NCI-H1436 (cell line): Measurements from ENCODE around the gene CDH11.

ENCODE experiments used
- DNase-seq: peaks from one replicate; lab custom pipeline; 2025; lab: John Stamatoyannopoulos, UW

CDH11 gene

DNA sequence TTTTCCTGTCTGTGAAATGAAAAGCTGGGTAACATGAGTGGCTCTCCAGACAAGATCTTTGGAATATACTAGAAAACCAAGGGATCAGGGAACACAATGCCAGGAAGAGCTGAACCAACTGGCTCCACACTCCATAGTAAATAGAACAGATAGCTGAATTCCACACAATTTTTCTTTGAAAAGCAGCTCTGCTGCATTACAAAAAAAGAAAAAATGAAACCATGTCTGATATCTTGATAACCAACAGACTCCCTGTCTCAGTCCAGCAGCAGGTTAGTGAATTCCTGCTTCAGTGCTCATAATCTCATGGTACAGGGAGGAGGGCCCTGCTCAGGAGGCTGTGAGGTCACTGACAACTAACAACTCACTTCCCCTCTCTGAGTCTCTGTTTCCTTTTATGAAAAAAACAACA, 97.1 kb downstream of the CDH11 start:
- no peak for DNase-seq

GRCh38 chr16:65023802-65024201, 98.1 kb downstream of the CDH11 start:
- DNase-seq, result no peak

GRCh38 chr16:65021852-65022595, 99.8 kb downstream of the CDH11 start:
- DNase-seq, result no peak

GRCh38 chr16:65016754-65017153, 105.1 kb downstream of the CDH11 start:
- no peak for DNase-seq

GRCh38 chr16:65015599-65015998, 106.3 kb downstream of the CDH11 start:
- no peak for DNase-seq

GRCh38 chr16:65012357-65012756, 109.5 kb downstream of the CDH11 start:
- DNase-seq, result no peak

GRCh38 chr16:65010125-65010524, 111.7 kb downstream of the CDH11 start:
- DNase-seq, result no peak

GRCh38 chr16:65005696-65006095, 116.2 kb downstream of the CDH11 start:
- no peak for DNase-seq

DNA sequence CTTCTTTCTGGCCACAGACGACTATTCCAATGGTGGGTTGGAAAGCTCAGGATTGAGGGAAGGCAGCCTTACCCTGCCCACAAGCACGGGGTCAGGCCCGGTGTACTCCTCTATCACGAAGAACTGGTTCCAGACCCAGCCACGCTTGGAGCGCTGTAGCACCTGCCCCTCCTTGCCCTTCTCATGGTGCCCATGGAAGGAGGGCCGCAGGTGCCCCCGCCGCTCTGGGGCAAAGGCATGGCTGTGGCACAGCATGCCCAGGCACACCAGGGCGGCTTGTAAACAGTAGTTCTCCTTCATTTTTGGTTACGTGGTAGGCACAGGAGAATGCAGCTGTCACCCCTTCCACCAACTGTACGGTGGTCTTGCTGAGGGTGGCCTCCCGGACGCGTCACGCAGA, 117.3 kb downstream of the CDH11 start:
- no peak for DNase-seq

- no peak for DNase-seq
Measured at GRCh38 chr16:65003621-65004020, 118.2 kb downstream of the CDH11 start.

GRCh38 chr16:65002265-65002664, 119.6 kb downstream of the CDH11 start:
- DNase-seq, result no peak

DNA sequence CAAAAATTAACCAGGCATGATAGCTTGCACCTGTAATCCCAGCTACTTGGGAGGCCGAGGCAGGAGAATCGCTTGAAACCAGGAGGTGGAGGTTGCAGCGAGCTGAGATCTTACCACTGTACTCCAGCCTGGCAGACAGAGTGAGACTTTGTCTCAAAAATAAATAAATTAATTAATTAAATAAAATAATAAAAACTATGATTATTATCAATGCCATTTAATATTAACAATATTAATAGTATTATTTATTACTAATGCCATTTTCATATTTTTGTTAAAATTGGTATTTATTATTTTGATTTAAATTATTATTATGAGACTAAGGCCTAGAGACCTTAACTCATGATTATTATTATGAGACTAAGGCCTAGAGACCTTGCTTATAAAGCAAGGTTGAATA, 121.2 kb downstream of the CDH11 start:
- no peak for DNase-seq

DNA sequence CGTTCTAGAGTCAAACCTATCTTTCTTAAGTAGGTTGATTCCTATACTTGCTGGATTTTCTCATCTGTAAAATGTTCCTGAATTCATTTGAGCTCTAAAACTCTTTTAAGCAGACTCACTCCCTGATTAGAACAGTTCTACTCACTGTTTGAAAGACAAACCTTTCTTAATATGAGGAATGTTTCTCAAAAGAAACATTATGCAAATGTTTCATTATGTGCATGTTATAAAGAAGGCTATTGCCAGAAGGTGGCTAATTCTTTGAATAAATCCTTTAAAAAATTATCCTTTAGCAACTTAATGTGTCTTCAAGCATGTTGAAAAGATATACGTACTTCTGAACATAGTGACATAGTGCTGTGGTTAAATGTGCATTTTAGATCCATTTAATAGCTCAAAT, 124.1 kb downstream of the CDH11 start:
- no peak for DNase-seq

- DNase-seq, result no peak
Measured at GRCh38 chr16:64997121-64997520, 124.7 kb downstream of the CDH11 start.

- no peak for DNase-seq
Measured at GRCh38 chr16:64996641-64997040, 125.2 kb downstream of the CDH11 start.

DNA sequence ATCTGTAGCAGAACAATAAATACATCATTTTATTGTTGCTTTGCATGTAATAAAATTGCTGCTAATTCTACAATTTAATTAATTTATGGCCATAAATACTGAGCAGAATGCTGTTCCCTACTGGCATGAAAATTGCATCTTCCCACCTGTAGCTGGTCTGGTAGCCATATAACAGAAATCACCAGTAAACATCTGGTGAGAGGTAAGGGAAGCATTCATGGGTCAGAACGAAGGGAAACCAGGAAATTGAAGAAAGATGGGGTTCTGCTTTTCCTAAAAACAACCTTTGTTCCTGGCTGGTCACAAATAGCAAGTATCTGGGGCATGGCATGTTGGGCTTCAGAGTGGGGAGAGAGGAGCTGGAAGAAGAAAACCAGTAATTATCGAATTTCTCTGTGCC, 128.4 kb downstream of the CDH11 start:
- DNase-seq, result no peak

GRCh38 chr16:64991001-64991400, 130.9 kb downstream of the CDH11 start:
- DNase-seq, result no peak

- DNase-seq, result no peak
Measured at GRCh38 chr16:64990101-64990500, 131.8 kb downstream of the CDH11 start.

GRCh38 chr16:64989050-64989449, 132.8 kb downstream of the CDH11 start:
- DNase-seq, result no peak

DNA sequence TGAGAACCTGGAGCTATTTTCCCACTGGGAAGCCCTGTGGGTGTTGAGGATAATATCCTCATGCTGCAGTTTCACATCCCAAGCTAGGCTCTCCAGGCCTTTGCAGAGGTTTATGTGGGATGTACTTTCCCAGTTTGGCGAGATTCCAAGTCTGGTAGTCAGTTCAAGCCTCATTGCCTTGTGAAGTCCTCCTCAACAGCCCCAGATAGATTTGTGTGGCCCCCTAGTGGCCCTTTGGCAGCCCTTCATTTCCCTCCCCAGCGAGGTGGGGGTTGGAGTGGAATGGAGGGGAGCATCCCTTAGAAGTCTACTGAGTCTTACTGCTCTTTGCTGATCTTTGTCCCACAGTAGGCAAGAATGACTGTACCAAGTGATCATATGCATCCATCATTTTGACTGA, 137.9 kb downstream of the CDH11 start:
- DNase-seq, result no peak

GRCh38 chr16:64983231-64983630, 138.6 kb downstream of the CDH11 start:
- no peak for DNase-seq

DNA sequence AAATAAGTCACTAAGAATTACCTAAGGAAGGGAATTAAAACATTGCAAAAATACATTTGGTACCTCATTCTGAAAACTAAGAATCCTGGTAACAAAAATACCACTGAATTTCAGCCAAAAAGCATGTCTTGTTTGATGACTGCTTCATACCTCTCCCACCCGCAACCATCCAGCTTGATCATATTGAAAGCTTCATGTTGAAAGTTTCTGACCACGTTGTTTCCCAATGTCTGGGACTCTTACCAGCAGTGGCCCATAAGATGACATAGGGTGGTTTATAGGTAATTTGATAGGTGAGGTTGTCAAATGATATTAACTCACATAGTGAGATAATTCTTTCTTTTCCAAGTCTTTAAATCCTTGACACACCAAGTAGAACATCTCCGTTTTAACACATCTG, 139.3 kb downstream of the CDH11 start:
- no peak for DNase-seq

- no peak for DNase-seq
Measured at GRCh38 chr16:64981568-64982281, 140.1 kb downstream of the CDH11 start.
